ENCODE measurements around the gene SLC27A5. TPM values are rescaled to one million over a fixed set of nuclear protein-coding genes. Genes with fewer than 3 reads are reported as not detected.
A peak's percentile ranks its signal among the peaks of the same experiment; 100 is the strongest.

Gene SLC27A5
- total RNA-seq, 1 experiment from 2014 or later: 1.2 TPM

GRCh38 chr19:58480481-58480830 is 31.3 kb downstream of the SLC27A5 start:
- H2AFZ ChIP-seq (ENCODE audit: low read length): no peak overlapping the region
- no peaks in the 10 kb centered on the region for H3K9me2 ChIP-seq (replicated peaks; ENCODE audit: insufficient read depth, low read length)
- H3K9ac ChIP-seq (ENCODE audit: low read length): no peak overlapping the region
- no peak overlapping the region for H3K4me3 ChIP-seq (ENCODE audit: low read length)
- DNase-seq: no peak
- no peaks in the 10 kb centered on the region for H3K36me3 ChIP-seq (ENCODE audit: insufficient read depth, low read length)
- H4K20me1 ChIP-seq (ENCODE audit: insufficient read depth, low read depth, low read length): no peaks in the 10 kb centered on the region
- no peak overlapping the region for H3K4me2 ChIP-seq (ENCODE audit: low read depth, low read length, poor library complexity, severe bottlenecking)
- no peaks in the 10 kb centered on the region for H3K9me3 ChIP-seq (ENCODE audit: low read length)
- H3K79me2 ChIP-seq (ENCODE audit: low read length): peaks cover 9% of the 10 kb centered on the region; the same call in 1 of the 2 replicates
- peaks cover 16% of the 10 kb centered on the region for H3K4me1 ChIP-seq (ENCODE audit: low read length)
- no peak overlapping the region for H3K27ac ChIP-seq (ENCODE audit: low read length)
- no peaks in the 10 kb centered on the region for H3K27me3 ChIP-seq (ENCODE audit: low read length)

- no peak for DNase-seq
- peaks cover 21% of the 10 kb centered on the region for H3K4me1 ChIP-seq (ENCODE audit: low read length)
- H3K9ac ChIP-seq (ENCODE audit: low read length): no peak overlapping the region
- H3K27ac ChIP-seq (ENCODE audit: low read length): no peak overlapping the region
- H3K79me2 ChIP-seq (ENCODE audit: low read length): peaks cover 9% of the 10 kb centered on the region; the same call in 1 of the 2 replicates
- H3K9me2 ChIP-seq (replicated peaks; ENCODE audit: insufficient read depth, low read length): no peaks in the 10 kb centered on the region
- no peaks in the 10 kb centered on the region for H3K9me3 ChIP-seq (ENCODE audit: low read length)
- no peak overlapping the region for H3K4me2 ChIP-seq (ENCODE audit: low read depth, low read length, poor library complexity, severe bottlenecking)
- no peak overlapping the region for H2AFZ ChIP-seq (ENCODE audit: low read length)
- no peaks in the 10 kb centered on the region for H3K27me3 ChIP-seq (ENCODE audit: low read length)
- no peaks in the 10 kb centered on the region for H3K36me3 ChIP-seq (ENCODE audit: insufficient read depth, low read length)
- H4K20me1 ChIP-seq (ENCODE audit: insufficient read depth, low read depth, low read length): no peaks in the 10 kb centered on the region
- no peak overlapping the region for H3K4me3 ChIP-seq (ENCODE audit: low read length)
Measured at GRCh38 chr19:58479736-58480480, 31.9 kb downstream of the SLC27A5 start.

- H3K9me3 ChIP-seq (ENCODE audit: low read length): no peaks in the 10 kb centered on the region
- DNase-seq: no peak
- H3K4me1 ChIP-seq (ENCODE audit: low read length): peaks cover 27% of the 10 kb centered on the region
- H3K79me2 ChIP-seq (ENCODE audit: low read length): peaks cover 9% of the 10 kb centered on the region; the same call in 1 of the 2 replicates
- H3K4me3 ChIP-seq (ENCODE audit: low read length): no peak overlapping the region
- H3K9me2 ChIP-seq (replicated peaks; ENCODE audit: insufficient read depth, low read length): no peaks in the 10 kb centered on the region
- H3K27me3 ChIP-seq (ENCODE audit: low read length): no peaks in the 10 kb centered on the region
- H3K4me2 ChIP-seq (ENCODE audit: low read depth, low read length, poor library complexity, severe bottlenecking): no peak overlapping the region
- no peak overlapping the region for H2AFZ ChIP-seq (ENCODE audit: low read length)
- no peak overlapping the region for H3K9ac ChIP-seq (ENCODE audit: low read length)
- H3K27ac ChIP-seq (ENCODE audit: low read length): no peak overlapping the region
- no peaks in the 10 kb centered on the region for H3K36me3 ChIP-seq (ENCODE audit: insufficient read depth, low read length)
- no peaks in the 10 kb centered on the region for H4K20me1 ChIP-seq (ENCODE audit: insufficient read depth, low read depth, low read length)
Measured at GRCh38 chr19:58479303-58479702, 32.5 kb downstream of the SLC27A5 start.

- Histone ChIP-seq H3K9me2 (replicated peaks; ENCODE audit: insufficient read depth, low read length) (no peaks in the 10 kb centered on the region), H4K20me1 (ENCODE audit: insufficient read depth, low read depth, low read length) (no peaks in the 10 kb centered on the region), H3K9me3 (ENCODE audit: low read length) (no peaks in the 10 kb centered on the region), H3K27me3 (ENCODE audit: low read length) (no peaks in the 10 kb centered on the region), H3K9ac (ENCODE audit: low read length) (peak overlapping the region; percentile 91; the same call in 1 of the 2 replicates), H3K79me2 (ENCODE audit: low read length) (peaks cover 9% of the 10 kb centered on the region; the same call in 1 of the 2 replicates), H3K27ac (ENCODE audit: low read length) (no peak overlapping the region), H3K4me1 (ENCODE audit: low read length) (peaks cover 28% of the 10 kb centered on the region), H3K36me3 (ENCODE audit: insufficient read depth, low read length) (0 out of 2 replicates have a peak, but pooled peaks cover 3% of the 10 kb centered on the region), H3K4me2 (ENCODE audit: low read depth, low read length, poor library complexity, severe bottlenecking) (no peak overlapping the region), H2AFZ (ENCODE audit: low read length) (no peak overlapping the region), H3K4me3 (ENCODE audit: low read length) (no peak overlapping the region)
- no peak for DNase-seq
Measured at GRCh38 chr19:58477871-58478270, 33.9 kb downstream of the SLC27A5 start.

GRCh38 chr19:58477130-58477529 is 34.7 kb downstream of the SLC27A5 start:
- DNase-seq: no peak
- H3K4me3 ChIP-seq (ENCODE audit: low read length): peak overlapping the region; percentile 78
- no peaks in the 10 kb centered on the region for H3K9me3 ChIP-seq (ENCODE audit: low read length)
- H3K27me3 ChIP-seq (ENCODE audit: low read length): no peaks in the 10 kb centered on the region
- peak overlapping the region; percentile 91 for H3K9ac ChIP-seq (ENCODE audit: low read length)
- 0 out of 2 replicates have a peak, but pooled peaks cover 8% of the 10 kb centered on the region for H3K36me3 ChIP-seq (ENCODE audit: insufficient read depth, low read length)
- no peaks in the 10 kb centered on the region for H3K9me2 ChIP-seq (replicated peaks; ENCODE audit: insufficient read depth, low read length)
- peaks cover 28% of the 10 kb centered on the region for H3K4me1 ChIP-seq (ENCODE audit: low read length)
- H3K79me2 ChIP-seq (ENCODE audit: low read length): peaks cover 9% of the 10 kb centered on the region; the same call in 1 of the 2 replicates
- no peak overlapping the region for H3K27ac ChIP-seq (ENCODE audit: low read length)
- H3K4me2 ChIP-seq (ENCODE audit: low read depth, low read length, poor library complexity, severe bottlenecking): peak overlapping the region; percentile 92
- no peaks in the 10 kb centered on the region for H4K20me1 ChIP-seq (ENCODE audit: insufficient read depth, low read depth, low read length)
- H2AFZ ChIP-seq (ENCODE audit: low read length): no peak overlapping the region

DNA sequence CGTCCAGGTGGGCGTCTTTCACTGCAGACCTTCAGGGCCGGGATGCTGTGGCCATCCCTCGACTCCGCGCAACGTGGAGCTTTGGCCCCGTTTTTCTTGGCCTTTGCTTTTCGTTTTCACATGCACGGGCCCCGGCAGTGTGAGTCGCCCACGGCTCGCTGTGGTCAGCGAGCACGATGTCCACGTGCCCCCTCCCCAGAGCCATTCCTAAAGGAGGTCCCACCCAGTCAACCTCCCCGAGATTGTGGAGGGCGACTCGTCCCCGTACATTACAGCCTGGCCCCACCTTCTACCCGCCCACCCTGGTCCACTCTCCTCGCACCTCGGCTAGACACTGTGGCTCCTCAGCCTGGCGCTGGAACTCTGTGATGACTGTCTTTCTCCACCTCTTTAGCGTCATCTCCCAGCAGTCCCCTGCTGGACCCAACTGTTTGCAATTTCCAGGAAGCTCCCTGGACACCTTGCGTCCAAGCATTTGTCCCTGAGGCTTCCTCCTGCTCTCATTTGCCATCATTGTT is 35.2 kb downstream of the SLC27A5 start:
- Histone ChIP-seq H3K36me3 (ENCODE audit: insufficient read depth, low read length) (0 out of 2 replicates have a peak, but pooled peaks cover 8% of the 10 kb centered on the region), H3K9ac (ENCODE audit: low read length) (peak overlapping the region; percentile 91), H3K4me2 (ENCODE audit: low read depth, low read length, poor library complexity, severe bottlenecking) (peak overlapping the region; percentile 92), H3K79me2 (ENCODE audit: low read length) (peaks cover 9% of the 10 kb centered on the region; the same call in 1 of the 2 replicates), H3K27me3 (ENCODE audit: low read length) (no peaks in the 10 kb centered on the region), H3K27ac (ENCODE audit: low read length) (peak overlapping the region; percentile 82), H3K4me1 (ENCODE audit: low read length) (peaks cover 28% of the 10 kb centered on the region), H3K4me3 (ENCODE audit: low read length) (peak overlapping the region; percentile 78), H3K9me2 (replicated peaks; ENCODE audit: insufficient read depth, low read length) (no peaks in the 10 kb centered on the region), H3K9me3 (ENCODE audit: low read length) (no peaks in the 10 kb centered on the region), H2AFZ (ENCODE audit: low read length) (peak overlapping the region; percentile 39; the same call in 1 of the 2 replicates), H4K20me1 (ENCODE audit: insufficient read depth, low read depth, low read length) (no peaks in the 10 kb centered on the region)
- DNase-seq: peak; percentile 57

- H3K9ac ChIP-seq (ENCODE audit: low read length): peak within 1 kb of the TSS; percentile 91
- 0 out of 2 replicates have a peak, but pooled peaks cover 8% of the 10 kb centered on the region for H3K36me3 ChIP-seq (ENCODE audit: insufficient read depth, low read length)
- H3K27ac ChIP-seq (ENCODE audit: low read length): peak within 1 kb of the TSS; percentile 82
- no peaks in the 10 kb centered on the region for H3K27me3 ChIP-seq (ENCODE audit: low read length)
- H3K4me1 ChIP-seq (ENCODE audit: low read length): peaks cover 28% of the 10 kb centered on the region
- H3K79me2 ChIP-seq (ENCODE audit: low read length): peaks cover 9% of the 10 kb centered on the region; the same call in 1 of the 2 replicates
- no peaks in the 10 kb centered on the region for H3K9me3 ChIP-seq (ENCODE audit: low read length)
- peak within 1 kb of the TSS; percentile 78 for H3K4me3 ChIP-seq (ENCODE audit: low read length)
- no peaks in the 10 kb centered on the region for H4K20me1 ChIP-seq (ENCODE audit: insufficient read depth, low read depth, low read length)
- peak within 1 kb of the TSS; percentile 39; the same call in 1 of the 2 replicates for H2AFZ ChIP-seq (ENCODE audit: low read length)
- DNase-seq: peak; percentile 100
- H3K4me2 ChIP-seq (ENCODE audit: low read depth, low read length, poor library complexity, severe bottlenecking): peak within 1 kb of the TSS; percentile 92
- no peaks in the 10 kb centered on the region for H3K9me2 ChIP-seq (replicated peaks; ENCODE audit: insufficient read depth, low read length)
Measured at GRCh38 chr19:58475714-58476497, 35.9 kb downstream of the SLC27A5 start, which contains the start of gene ZNF446. Gene ZNF446 (plus strand): TSS chr19:58476352. CDS start chr19:58477219, 867 bp downstream.
